ENCODE data around the gene RXRA.

DNA sequence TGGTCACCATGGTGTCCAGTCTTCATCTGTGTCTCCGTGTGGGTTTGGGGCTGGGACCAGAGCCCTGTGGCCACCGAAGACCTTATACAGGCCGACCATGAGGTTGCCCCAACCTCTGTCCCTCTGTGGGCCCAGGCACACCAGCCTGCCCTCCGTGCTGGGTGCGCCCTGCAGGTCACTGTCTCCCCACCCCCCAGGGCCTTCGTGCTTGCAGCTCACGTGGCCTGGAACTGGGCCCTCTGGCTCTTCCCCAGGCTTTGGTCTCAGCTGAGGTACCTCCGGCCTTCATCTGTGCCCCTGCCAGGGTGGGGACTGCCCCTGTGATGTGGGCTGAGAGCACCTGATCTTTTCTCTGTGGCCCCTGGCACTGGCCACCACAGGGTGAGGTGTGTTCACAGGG is 92.1 kb downstream of the RXRA start:
- TF ChIP-seq POLR2A (IDR thresholded peaks at IDR 0.05): no peak
- TF ChIP-seq, protein P1, sequence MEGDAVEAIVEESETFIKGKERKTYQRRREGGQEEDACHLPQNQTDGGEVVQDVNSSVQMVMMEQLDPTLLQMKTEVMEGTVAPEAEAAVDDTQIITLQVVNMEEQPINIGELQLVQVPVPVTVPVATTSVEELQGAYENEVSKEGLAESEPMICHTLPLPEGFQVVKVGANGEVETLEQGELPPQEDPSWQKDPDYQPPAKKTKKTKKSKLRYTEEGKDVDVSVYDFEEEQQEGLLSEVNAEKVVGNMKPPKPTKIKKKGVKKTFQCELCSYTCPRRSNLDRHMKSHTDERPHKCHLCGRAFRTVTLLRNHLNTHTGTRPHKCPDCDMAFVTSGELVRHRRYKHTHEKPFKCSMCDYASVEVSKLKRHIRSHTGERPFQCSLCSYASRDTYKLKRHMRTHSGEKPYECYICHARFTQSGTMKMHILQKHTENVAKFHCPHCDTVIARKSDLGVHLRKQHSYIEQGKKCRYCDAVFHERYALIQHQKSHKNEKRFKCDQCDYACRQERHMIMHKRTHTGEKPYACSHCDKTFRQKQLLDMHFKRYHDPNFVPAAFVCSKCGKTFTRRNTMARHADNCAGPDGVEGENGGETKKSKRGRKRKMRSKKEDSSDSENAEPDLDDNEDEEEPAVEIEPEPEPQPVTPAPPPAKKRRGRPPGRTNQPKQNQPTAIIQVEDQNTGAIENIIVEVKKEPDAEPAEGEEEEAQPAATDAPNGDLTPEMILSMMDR (IDR thresholded peaks at IDR 0.05 in 8 of 11, conservative IDR thresholded peaks at IDR 0.05 in 3 of 11): no peak

Data from spleen (tissue), 7 donors.